Measurements from ENCODE around the gene FAM117B. TPM values are rescaled to one million over a fixed set of nuclear protein-coding genes. Genes with fewer than 3 reads are reported as not detected.

FAM117B gene
- total and polyA plus RNA-seq, 2 of the 8 experiments (the other 6 are each of a cell fraction or from before 2014, with no cell fraction given) = 3.9 to 22.6 TPM

DNA sequence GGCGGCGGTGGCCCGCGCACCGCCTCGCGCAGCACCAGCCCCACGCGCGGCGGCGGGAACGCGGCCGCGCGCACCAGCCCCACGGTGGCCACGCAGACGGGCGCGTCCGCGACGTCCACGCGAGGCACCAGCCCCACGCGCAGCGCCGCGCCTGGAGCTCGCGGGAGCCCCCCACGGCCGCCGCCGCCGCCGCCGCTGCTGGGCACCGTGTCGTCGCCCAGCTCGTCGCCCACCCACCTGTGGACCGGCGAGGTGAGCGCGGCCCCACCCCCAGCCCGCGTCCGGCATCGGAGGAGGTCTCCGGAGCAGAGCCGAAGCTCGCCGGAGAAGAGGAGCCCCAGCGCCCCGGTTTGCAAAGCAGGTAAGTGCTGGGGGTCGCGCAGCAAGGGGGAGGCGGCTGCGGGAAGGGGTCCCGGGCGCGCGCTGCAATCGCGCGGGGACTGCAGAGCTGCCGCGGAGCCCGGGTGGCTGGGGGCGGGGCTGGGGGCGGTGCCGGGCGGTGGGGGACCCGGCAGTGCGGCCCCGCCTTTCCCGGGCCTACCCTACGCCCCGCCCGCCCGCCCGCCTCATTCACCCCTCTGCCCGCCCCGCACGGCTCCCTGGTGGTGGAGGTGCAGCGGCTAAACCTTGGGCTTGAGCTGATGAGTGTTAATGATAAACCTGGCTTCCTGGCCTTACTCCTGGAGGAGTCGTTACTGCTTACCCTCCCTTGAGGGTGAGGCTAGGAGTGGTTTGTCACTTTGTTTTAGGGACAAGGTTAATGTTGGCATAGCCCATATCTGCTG is 851 bp downstream of the FAM117B start:
- TF ChIP-seq TAF1 (IDR thresholded peaks at IDR 0.05; ENCODE audit: low read depth, low read length) (peak; percentile 57), RBBP5 (IDR thresholded peaks at IDR 0.05; ENCODE audit: borderline replicate concordance, low read depth, low read length) (0 out of 2 replicates have a peak, but pooled peaks have one; percentile 26), KDM4A (IDR thresholded peaks at IDR 0.05; ENCODE audit: low read depth, low read length, severe bottlenecking) (peak; percentile 64), SP1 (IDR thresholded peaks at IDR 0.05; ENCODE audit: low read depth, low read length) (no peak), HDAC2 (IDR thresholded peaks at IDR 0.05; ENCODE audit: borderline replicate concordance in 1 of 2, low read depth in 2 of 2, low read length in 2 of 2) (0 out of 4 replicates have a peak, but pooled peaks of 1 of the 2 experiments have one; percentile 32), NANOG (IDR thresholded peaks at IDR 0.05; ENCODE audit: insufficient read depth, low read depth, low read length, poor library complexity, severe bottlenecking) (no peak), POLR2AphosphoS5 (IDR thresholded peaks at IDR 0.05; ENCODE audit: low read depth, low read length) (peak; percentile 66), POLR2A (IDR thresholded peaks at IDR 0.05; ENCODE audit: control extremely low read depth in 1 of 2, low read depth in 2 of 2, low read length in 2 of 2) (peak in 1 of 2 experiments; percentile 40; a peak in 1 of 3 replicates)
- peak overlapping the region; percentile 72 for H4K5ac ChIP-seq (ENCODE audit: insufficient read length, low read depth, low read length)
- H3K4me3 ChIP-seq (ENCODE audit: extremely low read depth in 1 of 4, insufficient read depth in 2 of 4, low read depth in 3 of 4, low read length in 4 of 4) = peak overlapping the region; percentile 68 to 87 (median 86)
- H2BK5ac ChIP-seq (ENCODE audit: low read depth, low read length) = no peak overlapping the region; the same call in 1 of the 2 replicates
- peak overlapping the region; percentile 70; the same call in 1 of the 2 replicates for H3K27ac ChIP-seq (ENCODE audit: low read depth, low read length)
- peak overlapping the region; percentile 99 for H4K8ac ChIP-seq (ENCODE audit: extremely low read depth, insufficient read depth, low read length)
- peak in 1 of 2 experiments; percentile 79 for DNase-seq (ENCODE audit: low read depth in 1 of 2, low spot score in 2 of 2)
- peaks cover 5 to 7% of the 10 kb centered on the region in 2 experiments for H4K20me1 ChIP-seq (replicated peaks in 1 of 2; ENCODE audit: control insufficient read depth in 1 of 2, insufficient read depth in 2 of 2, low read length in 2 of 2)
- H3K27me3 ChIP-seq (replicated peaks in 1 of 4; ENCODE audit: control insufficient read depth in 3 of 4, extremely low read depth in 1 of 4, insufficient read depth in 3 of 4, low read length in 3 of 4) = no peaks in the 10 kb centered on the region; a peak in 1 of 7 replicates
- peaks cover 0 to 47% of the 10 kb centered on the region in 2 experiments; a peak in 3 of 4 replicates for H3K79me2 ChIP-seq (ENCODE audit: control insufficient read depth in 1 of 2, insufficient read depth in 2 of 2, low read length in 2 of 2)
- peak overlapping the region; percentile 1 for H3K56ac ChIP-seq (replicated peaks; ENCODE audit: insufficient read length, low read depth, low read length)
- FAIRE-seq = no peak
- POLR2A ChIA-PET (ENCODE audit: partially characterized antibody) = interaction anchor here (0.7 to 3.1 kb wide), 14 partner anchors 9 to 603 kb away, joined by 3 to 23 read pairs (median 4); partner anchors contain the start of gene CYP20A1
- peaks cover 0 to 3% (median 0%) of the 10 kb centered on the region in 4 experiments; a peak in 2 of 7 replicates for H3K4me1 ChIP-seq (replicated peaks in 1 of 4; ENCODE audit: control insufficient read depth in 3 of 4, insufficient read depth in 4 of 4, low read length in 3 of 4)
- H3K36me3 ChIP-seq (ENCODE audit: control insufficient read depth in 2 of 4, insufficient read depth in 4 of 4, low read length in 3 of 4) = no peaks in the 10 kb centered on the region; a peak in 2 of 8 replicates
- no peaks in the 10 kb centered on the region; the same call in 1 of the 2 replicates for H3K23me2 ChIP-seq (ENCODE audit: low read depth, low read length)
- H2BK120ac ChIP-seq (replicated peaks; ENCODE audit: low read depth, low read length) = no peak overlapping the region
- no peak overlapping the region for H3K4ac ChIP-seq (replicated peaks; ENCODE audit: insufficient read length, low read depth, low read length)
- no peak overlapping the region for H4K91ac ChIP-seq (replicated peaks; ENCODE audit: insufficient read length, low read length)
- no peaks in the 10 kb centered on the region for H3K9me3 ChIP-seq (ENCODE audit: insufficient read depth in 2 of 2, low read depth in 1 of 2, low read length in 1 of 2)
- peak overlapping the region; percentile 67 to 97 (median 86) for H3K9ac ChIP-seq (replicated peaks in 1 of 4; ENCODE audit: extremely low read depth in 1 of 4, low read depth in 3 of 4, low read length in 3 of 4)
- no peak overlapping the region for H3K23ac ChIP-seq (ENCODE audit: insufficient read length)
- WGBS, 2 experiments (ENCODE audit: extremely low coverage in 1 of 2, insufficient coverage in 1 of 2, insufficient read length in 1 of 2, insufficient replicate concordance in 2 of 2, low coverage in 1 of 2, low lambda C conversion rate in 2 of 2, missing lambda C conversion rate in 1 of 2) = 2% methylated on average over 56 of the region's 92 CpGs; no CpG with 5 or more reads in 1 of the 2 experiments
- no peak overlapping the region for H2AFZ ChIP-seq (ENCODE audit: low read length)
- H3K18ac ChIP-seq (ENCODE audit: extremely low read depth, low read length) = 0 out of 2 replicates have a peak overlapping the region, but pooled peaks have one; percentile 52
- H3K14ac ChIP-seq (ENCODE audit: insufficient read length) = no peak overlapping the region
- no peak overlapping the region for H2BK15ac ChIP-seq (ENCODE audit: low read length)
- CTCF ChIA-PET (ENCODE audit: partially characterized antibody) = interaction anchor here (1.0 to 1.7 kb wide), 2 partner anchors 47 to 157 kb away, joined by 4 to 5 read pairs; no protein-coding TSS in a partner anchor
- peaks cover 5% of the 10 kb centered on the region; the same call in 1 of the 2 replicates for H3K79me1 ChIP-seq (ENCODE audit: low read depth, low read length)
- H3K4me2 ChIP-seq (ENCODE audit: insufficient read depth in 1 of 2, low read depth in 2 of 2, low read length in 2 of 2) = peak overlapping the region; percentile 70 to 92
- no peak overlapping the region for H2AK5ac ChIP-seq (ENCODE audit: low read depth, low read length)
- H2BK20ac ChIP-seq (ENCODE audit: low read length) = no peak overlapping the region
- no peak overlapping the region for H2BK12ac ChIP-seq (ENCODE audit: low read depth, low read length)

Measured in H1 (cell line).